GM23338 (cell line): ENCODE data around the gene SLC6A13. TPM values are rescaled to one million over a fixed set of nuclear protein-coding genes. Genes with fewer than 3 reads are reported as not detected.

ENCODE experiments used
- ATAC-seq: fragments of 200-7000 bp; cut with Tn5 transposase; 3 replicates; pipeline ENCODE4 v1.9.1; 2020
- DNase-seq: peaks from one replicate; pipeline ENCODE4 v3.0.0-alpha.2; 2015; ENCODE audit warnings: low spot score
- H2AFZ ChIP-seq: fragments of 200-600 bp; sonication (generic); 2 replicates; pipeline ENCODE4 v1.8.0; 2016; ENCODE audit warnings: antibody characterized with exemption, mild to moderate bottlenecking, moderate library complexity
- H3F3A ChIP-seq: fragments of 200-600 bp; sonication (generic); replicated peaks from 2 replicates; pipeline ENCODE4 v1.8.0; 2017; ENCODE audit warnings: antibody characterized with exemption, mixed run types, low read depth
- H3K27ac ChIP-seq: fragments of 200-600 bp; sonication (generic); 2 replicates; pipeline ENCODE4 v1.6.1; 2016; ENCODE audit warnings: low read depth
- H3K27me3 ChIP-seq: fragments of 200-600 bp; sonication (generic); 2 replicates; pipeline ENCODE4 v1.8.0; 2016; ENCODE audit warnings: mild to moderate bottlenecking, mixed run types, moderate library complexity; ENCODE audit not compliant: insufficient read depth
- H3K36me3 ChIP-seq: fragments of 200-600 bp; sonication (generic); 2 replicates; pipeline ENCODE4 v1.8.0; 2016; ENCODE audit warnings: mild to moderate bottlenecking; ENCODE audit not compliant: insufficient read depth
- H3K4me1 ChIP-seq: fragments of 200-600 bp; sonication (generic); 2 replicates; pipeline ENCODE4 v1.8.0; 2016; ENCODE audit warnings: mild to moderate bottlenecking, moderate library complexity; ENCODE audit not compliant: insufficient read depth
- H3K4me2 ChIP-seq: fragments of 200-600 bp; sonication (generic); 2 replicates; pipeline ENCODE4 v1.7.1; 2017; ENCODE audit warnings: mixed run types
- H3K4me3 ChIP-seq: fragments of 200-600 bp; sonication (generic); 2 replicates; pipeline ENCODE4 v1.6.1; 2016; ENCODE audit warnings: mixed run types
- H3K79me2 ChIP-seq: fragments of 200-600 bp; sonication (generic); replicated peaks from 2 replicates; pipeline ENCODE4 v1.8.0; 2017; ENCODE audit warnings: mild to moderate bottlenecking; ENCODE audit not compliant: insufficient read depth
- H3K9me2 ChIP-seq: fragments of 200-600 bp; sonication (generic); 2 replicates; pipeline ENCODE4 v1.8.0; 2017; ENCODE audit not compliant: insufficient read depth
- H4K20me1 ChIP-seq: fragments of 200-600 bp; sonication (generic); replicated peaks from 2 replicates; pipeline ENCODE4 v1.8.0; 2017; ENCODE audit warnings: mild to moderate bottlenecking; ENCODE audit not compliant: insufficient read depth
- H3K27ac Mint-ChIP-seq: 2 replicates; pipeline ENCODE4 v1.8.0; 2020; ENCODE audit warnings: inconsistent platforms, mild to moderate bottlenecking, moderate library complexity, mixed read lengths
- H3K27me3 Mint-ChIP-seq: 3 replicates; pipeline ENCODE4 v1.8.0; 2022; ENCODE audit warnings: low read depth, mild to moderate bottlenecking, moderate library complexity, mixed read lengths, inconsistent platforms; ENCODE audit not compliant: insufficient read depth, poor library complexity
- H3K36me3 Mint-ChIP-seq: 3 replicates; pipeline ENCODE4 v1.8.0; 2021; ENCODE audit warnings: low read depth, mild to moderate bottlenecking, inconsistent platforms, moderate library complexity, mixed read lengths
- H3K4me1 Mint-ChIP-seq: 3 replicates; pipeline ENCODE4 v1.8.0; 2020; ENCODE audit warnings: mild to moderate bottlenecking, inconsistent platforms, mixed read lengths
- H3K4me3 Mint-ChIP-seq: 3 replicates; pipeline ENCODE4 v1.8.0; 2021; ENCODE audit warnings: moderate library complexity, mild to moderate bottlenecking, inconsistent platforms, mixed read lengths
- H3K9me3 Mint-ChIP-seq: 3 replicates; pipeline ENCODE4 v1.8.0; 2020; ENCODE audit warnings: moderate library complexity, mild to moderate bottlenecking, inconsistent platforms, mixed read lengths
- CREB1 ChIP-seq: fragments of 250-450 bp; sonication (Bioruptor Pico); IDR thresholded peaks from 2 replicates; pipeline ENCODE4 v1.5.0; 2020; ENCODE audit warnings: low read depth, mild to moderate bottlenecking, moderate library complexity
- EZH2phosphoT487 ChIP-seq: fragments of 200-600 bp; sonication (generic); IDR thresholded peaks from one replicate; pipeline ENCODE4 v1.8.1; 2018; ENCODE audit warnings: antibody characterized with exemption; ENCODE audit not compliant: unreplicated experiment
- JUNB ChIP-seq: IDR thresholded peaks from one replicate; pipeline ENCODE4 v1.6.1; 2016; ENCODE audit warnings: antibody characterized with exemption; ENCODE audit not compliant: unreplicated experiment
- NANOG ChIP-seq: IDR thresholded peaks from 2 replicates; pipeline ENCODE4 v1.6.1; 2016; ENCODE audit warnings: antibody characterized with exemption, borderline replicate concordance
- POLR2AphosphoS5 ChIP-seq: IDR thresholded peaks from 2 replicates; pipeline ENCODE4 v1.6.1; 2016; ENCODE audit warnings: antibody characterized with exemption, low read depth
- ZNF331 ChIP-seq: fragments of 250-450 bp; sonication (Bioruptor Pico); IDR thresholded peaks from 2 replicates; pipeline ENCODE4 v1.5.0; 2020; ENCODE audit warnings: low read depth, mild to moderate bottlenecking, moderate library complexity
- polyA plus RNA-seq: library from polyadenylated mRNA; unstranded; fragments of >200 nt; fragmentation: Nextera tagmentation; extraction: Ambion mirVana; gene quantifications from 2 replicates; pipeline ENCODE4 v1.2.1, GENCODE V29; 2016
- total RNA-seq: library from RNA; depleted of rRNA; stranded (reverse); fragments of >200 nt; shearing (Covaris generic); gene quantifications from 2 replicates; pipeline ENCODE4 v1.2.3, GENCODE V29; 2014
- TF ChIP-seq, protein P1 (sequence below), 2 experiments: fragments of 200-600 bp in 1 of 2; sonication (generic) in 1 of 2; conservative IDR thresholded peaks; 2 replicates each; pipeline versions ENCODE4 v1.5.1 to v1.6.1; 2016 to 2017; ENCODE audit warnings: antibody characterized with exemption in 2 of 2, low read depth in 2 of 2, mild to moderate bottlenecking in 2 of 2, moderate library complexity in 1 of 2
- TF ChIP-seq, protein P2 (sequence below): fragments of 250-450 bp; sonication (Bioruptor Pico); IDR thresholded peaks from 2 replicates; pipeline ENCODE4 v1.5.0; 2020; ENCODE audit warnings: mild to moderate bottlenecking, moderate library complexity
- TF ChIP-seq, protein P3 (sequence below): IDR thresholded peaks from 2 replicates; pipeline ENCODE4 v1.6.1; 2016; ENCODE audit warnings: antibody characterized with exemption

The SLC6A13 gene
- total and polyA plus RNA-seq, 2 experiments from 2014 or later: not detected

DNA sequence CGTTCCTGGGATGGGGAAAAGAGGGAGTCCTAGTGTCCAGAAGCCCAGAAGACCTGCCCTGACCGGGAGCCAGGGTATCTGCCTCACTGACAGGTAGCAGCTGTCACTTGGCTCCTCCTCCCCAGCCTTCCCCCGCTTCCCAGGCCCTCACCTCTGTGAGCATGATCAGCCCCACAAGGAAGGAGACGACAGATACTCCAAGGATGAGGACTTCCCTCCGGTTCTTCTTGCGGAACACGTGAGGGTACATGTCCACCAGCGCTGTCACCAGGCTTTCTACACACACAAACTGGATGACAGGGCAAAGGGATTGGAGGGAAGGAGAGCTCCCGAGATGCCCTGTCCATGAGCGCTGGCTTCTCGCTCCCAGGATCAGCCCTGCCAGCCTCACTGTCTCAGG, 38.8 kb downstream of the SLC6A13 start:
- Histone ChIP-seq H3F3A (no peaks in the 10 kb centered on the region), H4K20me1 (no peaks in the 10 kb centered on the region), H3K9me2 (no peaks in the 10 kb centered on the region), H3K79me2 (no peaks in the 10 kb centered on the region), H2AFZ (no peak overlapping the region), H3K36me3 (no peaks in the 10 kb centered on the region), H3K27me3 (no peaks in the 10 kb centered on the region), H3K4me2 (no peak overlapping the region), H3K4me1 (peaks cover 8% of the 10 kb centered on the region), H3K27ac (no peak overlapping the region), H3K4me3 (no peak overlapping the region)
- H3K4me1 Mint-ChIP-seq: peaks cover 12% of the 10 kb centered on the region
- H3K4me3 Mint-ChIP-seq: no peak overlapping the region
- DNase-seq (no peak), ATAC-seq (no peak)
- H3K27me3 Mint-ChIP-seq: peaks cover 11% of the 10 kb centered on the region
- no peak overlapping the region for H3K27ac Mint-ChIP-seq
- H3K9me3 Mint-ChIP-seq: no peaks in the 10 kb centered on the region
- H3K36me3 Mint-ChIP-seq: no peaks in the 10 kb centered on the region
- TF ChIP-seq JUNB: no peak
- no peak for TF ChIP-seq NANOG

DNA sequence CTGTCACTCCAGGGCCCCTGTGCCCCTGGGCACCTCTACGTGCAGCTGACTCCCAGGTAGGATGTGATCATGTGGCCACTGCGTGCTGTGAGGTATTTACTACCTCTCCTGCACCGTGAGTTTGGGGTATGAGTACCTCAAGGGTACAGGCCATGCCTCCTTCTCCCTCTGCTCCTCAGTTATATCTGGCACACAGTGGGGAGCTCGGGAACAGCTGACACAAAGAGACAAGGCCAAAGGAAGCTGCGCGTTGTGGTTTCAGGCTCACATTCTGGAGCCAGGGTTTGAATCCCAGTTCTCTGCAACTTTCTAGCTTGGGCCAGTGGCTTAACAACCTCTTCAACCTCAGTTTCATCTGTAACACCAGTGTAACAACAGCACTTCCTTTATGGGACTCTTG, 40.9 kb downstream of the SLC6A13 start:
- no peak overlapping the region for H3K4me3 Mint-ChIP-seq
- no peaks in the 10 kb centered on the region for H3K9me3 Mint-ChIP-seq
- H3K27me3 Mint-ChIP-seq: peaks cover 15% of the 10 kb centered on the region
- H3K4me2 ChIP-seq: no peak overlapping the region
- no peak overlapping the region for H2AFZ ChIP-seq
- no peaks in the 10 kb centered on the region for H3F3A ChIP-seq
- H3K9me2 ChIP-seq: no peaks in the 10 kb centered on the region
- no peaks in the 10 kb centered on the region for H3K27me3 ChIP-seq
- H3K36me3 ChIP-seq: no peaks in the 10 kb centered on the region
- H3K27ac ChIP-seq: no peak overlapping the region
- H3K79me2 ChIP-seq: no peaks in the 10 kb centered on the region
- ATAC-seq: no peak
- peaks cover 8% of the 10 kb centered on the region for H3K4me1 ChIP-seq
- no peak for DNase-seq
- no peaks in the 10 kb centered on the region; the same call in 2 of the 3 replicates for H3K36me3 Mint-ChIP-seq
- TF ChIP-seq, protein P1, sequence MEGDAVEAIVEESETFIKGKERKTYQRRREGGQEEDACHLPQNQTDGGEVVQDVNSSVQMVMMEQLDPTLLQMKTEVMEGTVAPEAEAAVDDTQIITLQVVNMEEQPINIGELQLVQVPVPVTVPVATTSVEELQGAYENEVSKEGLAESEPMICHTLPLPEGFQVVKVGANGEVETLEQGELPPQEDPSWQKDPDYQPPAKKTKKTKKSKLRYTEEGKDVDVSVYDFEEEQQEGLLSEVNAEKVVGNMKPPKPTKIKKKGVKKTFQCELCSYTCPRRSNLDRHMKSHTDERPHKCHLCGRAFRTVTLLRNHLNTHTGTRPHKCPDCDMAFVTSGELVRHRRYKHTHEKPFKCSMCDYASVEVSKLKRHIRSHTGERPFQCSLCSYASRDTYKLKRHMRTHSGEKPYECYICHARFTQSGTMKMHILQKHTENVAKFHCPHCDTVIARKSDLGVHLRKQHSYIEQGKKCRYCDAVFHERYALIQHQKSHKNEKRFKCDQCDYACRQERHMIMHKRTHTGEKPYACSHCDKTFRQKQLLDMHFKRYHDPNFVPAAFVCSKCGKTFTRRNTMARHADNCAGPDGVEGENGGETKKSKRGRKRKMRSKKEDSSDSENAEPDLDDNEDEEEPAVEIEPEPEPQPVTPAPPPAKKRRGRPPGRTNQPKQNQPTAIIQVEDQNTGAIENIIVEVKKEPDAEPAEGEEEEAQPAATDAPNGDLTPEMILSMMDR (conservative IDR thresholded peaks at IDR 0.05; ENCODE audit: low read depth in 2 of 2): no peak
- TF ChIP-seq ZNF331 (no peak), EZH2phosphoT487 (no peak), POLR2AphosphoS5 (no peak), NANOG (no peak), CREB1 (CRISPR knock-in tag) (no peak)
- TF ChIP-seq, protein P2, sequence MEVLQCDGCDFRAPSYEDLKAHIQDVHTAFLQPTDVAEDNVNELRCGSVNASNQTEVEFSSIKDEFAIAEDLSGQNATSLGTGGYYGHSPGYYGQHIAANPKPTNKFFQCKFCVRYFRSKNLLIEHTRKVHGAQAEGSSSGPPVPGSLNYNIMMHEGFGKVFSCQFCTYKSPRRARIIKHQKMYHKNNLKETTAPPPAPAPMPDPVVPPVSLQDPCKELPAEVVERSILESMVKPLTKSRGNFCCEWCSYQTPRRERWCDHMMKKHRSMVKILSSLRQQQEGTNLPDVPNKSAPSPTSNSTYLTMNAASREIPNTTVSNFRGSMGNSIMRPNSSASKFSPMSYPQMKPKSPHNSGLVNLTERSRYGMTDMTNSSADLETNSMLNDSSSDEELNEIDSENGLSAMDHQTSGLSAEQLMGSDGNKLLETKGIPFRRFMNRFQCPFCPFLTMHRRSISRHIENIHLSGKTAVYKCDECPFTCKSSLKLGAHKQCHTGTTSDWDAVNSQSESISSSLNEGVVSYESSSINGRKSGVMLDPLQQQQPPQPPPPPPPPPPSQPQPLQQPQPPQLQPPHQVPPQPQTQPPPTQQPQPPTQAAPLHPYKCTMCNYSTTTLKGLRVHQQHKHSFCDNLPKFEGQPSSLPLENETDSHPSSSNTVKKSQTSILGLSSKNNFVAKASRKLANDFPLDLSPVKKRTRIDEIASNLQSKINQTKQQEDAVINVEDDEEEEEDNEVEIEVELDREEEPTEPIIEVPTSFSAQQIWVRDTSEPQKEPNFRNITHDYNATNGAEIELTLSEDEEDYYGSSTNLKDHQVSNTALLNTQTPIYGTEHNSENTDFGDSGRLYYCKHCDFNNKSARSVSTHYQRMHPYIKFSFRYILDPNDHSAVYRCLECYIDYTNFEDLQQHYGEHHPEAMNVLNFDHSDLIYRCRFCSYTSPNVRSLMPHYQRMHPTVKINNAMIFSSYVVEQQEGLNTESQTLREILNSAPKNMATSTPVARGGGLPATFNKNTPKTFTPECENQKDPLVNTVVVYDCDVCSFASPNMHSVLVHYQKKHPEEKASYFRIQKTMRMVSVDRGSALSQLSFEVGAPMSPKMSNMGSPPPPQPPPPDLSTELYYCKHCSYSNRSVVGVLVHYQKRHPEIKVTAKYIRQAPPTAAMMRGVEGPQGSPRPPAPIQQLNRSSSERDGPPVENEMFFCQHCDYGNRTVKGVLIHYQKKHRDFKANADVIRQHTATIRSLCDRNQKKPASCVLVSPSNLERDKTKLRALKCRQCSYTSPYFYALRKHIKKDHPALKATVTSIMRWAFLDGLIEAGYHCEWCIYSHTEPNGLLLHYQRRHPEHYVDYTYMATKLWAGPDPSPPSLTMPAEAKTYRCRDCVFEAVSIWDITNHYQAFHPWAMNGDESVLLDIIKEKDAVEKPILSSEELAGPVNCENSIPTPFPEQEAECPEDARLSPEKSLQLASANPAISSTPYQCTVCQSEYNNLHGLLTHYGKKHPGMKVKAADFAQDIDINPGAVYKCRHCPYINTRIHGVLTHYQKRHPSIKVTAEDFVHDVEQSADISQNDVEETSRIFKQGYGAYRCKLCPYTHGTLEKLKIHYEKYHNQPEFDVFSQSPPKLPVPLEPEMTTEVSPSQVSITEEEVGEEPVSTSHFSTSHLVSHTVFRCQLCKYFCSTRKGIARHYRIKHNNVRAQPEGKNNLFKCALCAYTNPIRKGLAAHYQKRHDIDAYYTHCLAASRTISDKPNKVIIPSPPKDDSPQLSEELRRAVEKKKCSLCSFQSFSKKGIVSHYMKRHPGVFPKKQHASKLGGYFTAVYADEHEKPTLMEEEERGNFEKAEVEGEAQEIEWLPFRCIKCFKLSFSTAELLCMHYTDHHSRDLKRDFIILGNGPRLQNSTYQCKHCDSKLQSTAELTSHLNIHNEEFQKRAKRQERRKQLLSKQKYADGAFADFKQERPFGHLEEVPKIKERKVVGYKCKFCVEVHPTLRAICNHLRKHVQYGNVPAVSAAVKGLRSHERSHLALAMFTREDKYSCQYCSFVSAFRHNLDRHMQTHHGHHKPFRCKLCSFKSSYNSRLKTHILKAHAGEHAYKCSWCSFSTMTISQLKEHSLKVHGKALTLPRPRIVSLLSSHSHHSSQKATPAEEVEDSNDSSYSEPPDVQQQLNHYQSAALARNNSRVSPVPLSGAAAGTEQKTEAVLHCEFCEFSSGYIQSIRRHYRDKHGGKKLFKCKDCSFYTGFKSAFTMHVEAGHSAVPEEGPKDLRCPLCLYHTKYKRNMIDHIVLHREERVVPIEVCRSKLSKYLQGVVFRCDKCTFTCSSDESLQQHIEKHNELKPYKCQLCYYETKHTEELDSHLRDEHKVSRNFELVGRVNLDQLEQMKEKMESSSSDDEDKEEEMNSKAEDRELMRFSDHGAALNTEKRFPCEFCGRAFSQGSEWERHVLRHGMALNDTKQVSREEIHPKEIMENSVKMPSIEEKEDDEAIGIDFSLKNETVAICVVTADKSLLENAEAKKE (CRISPR knock-in tag): no peak
- TF ChIP-seq, protein P3, sequence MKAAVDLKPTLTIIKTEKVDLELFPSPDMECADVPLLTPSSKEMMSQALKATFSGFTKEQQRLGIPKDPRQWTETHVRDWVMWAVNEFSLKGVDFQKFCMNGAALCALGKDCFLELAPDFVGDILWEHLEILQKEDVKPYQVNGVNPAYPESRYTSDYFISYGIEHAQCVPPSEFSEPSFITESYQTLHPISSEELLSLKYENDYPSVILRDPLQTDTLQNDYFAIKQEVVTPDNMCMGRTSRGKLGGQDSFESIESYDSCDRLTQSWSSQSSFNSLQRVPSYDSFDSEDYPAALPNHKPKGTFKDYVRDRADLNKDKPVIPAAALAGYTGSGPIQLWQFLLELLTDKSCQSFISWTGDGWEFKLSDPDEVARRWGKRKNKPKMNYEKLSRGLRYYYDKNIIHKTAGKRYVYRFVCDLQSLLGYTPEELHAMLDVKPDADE: no peak
- no peak overlapping the region for H3K27ac Mint-ChIP-seq
- H4K20me1 ChIP-seq: no peaks in the 10 kb centered on the region
- no peak overlapping the region for H3K4me3 ChIP-seq
- peaks cover 10% of the 10 kb centered on the region for H3K4me1 Mint-ChIP-seq
